HepG2 (cell line): ENCODE results near the gene MIS18BP1. TPM values are rescaled to one million over a fixed set of nuclear protein-coding genes. Genes with fewer than 3 reads are reported as not detected.

Experiments used
- ASH2L ChIP-seq: fragments of 300-600, 200-600 bp; sonication (generic); IDR thresholded peaks from 2 replicates; pipeline ENCODE4 v1.7.0; 2017; ENCODE audit warnings: low read depth, mild to moderate bottlenecking, moderate library complexity, mixed read lengths, low read length; ENCODE audit not compliant: insufficient read length
- CBFB ChIP-seq: sonication (generic); formaldehyde crosslinking; IDR thresholded peaks from 2 replicates; pipeline ENCODE4 v1.4.0; 2020; ENCODE audit warnings: missing genetic modification reagents
- CCAR2 ChIP-seq: fragments of 200-400 bp; formaldehyde crosslinking; optimal IDR thresholded peaks from 2 replicates; pipeline ENCODE3; 2018; ENCODE audit warnings: low read depth, mild to moderate bottlenecking, low read length, moderate library complexity
- HNRNPL ChIP-seq: fragments of 200-400 bp; formaldehyde crosslinking; IDR thresholded peaks from 2 replicates; pipeline ENCODE4 v1.6.1; 2017; ENCODE audit warnings: mild to moderate bottlenecking, low read depth, low read length
- MTF2 ChIP-seq: sonication (generic); formaldehyde crosslinking; IDR thresholded peaks from 2 replicates; pipeline ENCODE4 v1.5.0; 2020; ENCODE audit warnings: missing genetic modification reagents, borderline replicate concordance
- NBN ChIP-seq: fragments of 450-650 bp; conservative IDR thresholded peaks from 2 replicates; pipeline ENCODE4 v1.6.1; 2017
- NCOR1 ChIP-seq: fragments of 200-600 bp; sonication (generic); IDR thresholded peaks from 2 replicates; pipeline ENCODE4 v1.7.0; 2017; ENCODE audit warnings: antibody characterized with exemption, low read length, borderline replicate concordance
- NFKB2 ChIP-seq: sonication (generic); formaldehyde crosslinking; IDR thresholded peaks from 2 replicates; pipeline ENCODE4 v1.4.0; 2020; ENCODE audit warnings: missing genetic modification reagents, borderline replicate concordance
- PCBP1 ChIP-seq: fragments of 200-400 bp; formaldehyde crosslinking; IDR thresholded peaks from 2 replicates; pipeline ENCODE4 v1.6.1; 2017; ENCODE audit warnings: mild to moderate bottlenecking, low read depth, low read length, borderline replicate concordance
- REPIN1 ChIP-seq: sonication (generic); formaldehyde crosslinking; IDR thresholded peaks from 2 replicates; pipeline ENCODE4 v1.8.0; 2022; ENCODE audit warnings: missing genetic modification reagents, low read depth, mild to moderate bottlenecking, borderline replicate concordance
- TMF1 ChIP-seq: sonication (generic); formaldehyde crosslinking; IDR thresholded peaks from 2 replicates; pipeline ENCODE4 v1.8.1; 2022; ENCODE audit warnings: low read depth, missing genetic modification reagents
- ZNF383 ChIP-seq: sonication (generic); formaldehyde crosslinking; IDR thresholded peaks from 2 replicates; pipeline ENCODE4 v1.4.0; 2020; ENCODE audit warnings: missing genetic modification reagents, mild to moderate bottlenecking, borderline replicate concordance
- ZNF619 ChIP-seq: sonication (generic); formaldehyde crosslinking; IDR thresholded peaks from 2 replicates; pipeline ENCODE4 v1.4.0; 2020; ENCODE audit warnings: mild to moderate bottlenecking, missing genetic modification reagents
- ZNF780A ChIP-seq: sonication (generic); formaldehyde crosslinking; IDR thresholded peaks from 2 replicates; pipeline ENCODE4 v1.8.0; 2022; ENCODE audit warnings: mild to moderate bottlenecking, missing genetic modification reagents, moderate library complexity
- polyA plus RNA-seq, 8 experiments: library from polyadenylated mRNA; depleted of rRNA in 3 of 8; stranded (reverse) in 7 of 8; unstranded in 1 of 8; fragments of >200 nt; fragmentation: Illumina TruSeq in 4 of 8; extraction: Trizol in 4 of 8; gene quantifications; 2 replicates each; pipeline versions ENCODE4 v1.2.1 to v1.2.3, GENCODE V29; 2011 to 2016; ENCODE audit warnings: low read depth in 4 of 8, missing spikeins in 1 of 8, mixed read lengths in 1 of 8; ENCODE audit not compliant: insufficient read depth in 1 of 8
- total RNA-seq, 5 experiments: library from RNA; depleted of rRNA; stranded (reverse); fragments of >200 nt; fragmentation: Illumina TruSeq; extraction: Trizol; gene quantifications; 2 replicates each; pipeline ENCODE4 v1.2.3, GENCODE V29; 2016; ENCODE audit warnings: low read depth in 1 of 5
- TF ChIP-seq, protein P1 (sequence below): sonication (generic); formaldehyde crosslinking; IDR thresholded peaks from 2 replicates; pipeline ENCODE4 v1.5.0; 2020; ENCODE audit warnings: mild to moderate bottlenecking, missing genetic modification reagents, borderline replicate concordance
- TF ChIP-seq, protein P2 (sequence below), 2 experiments: sonication (generic) in 1 of 2; formaldehyde crosslinking in 1 of 2; IDR thresholded peaks; 2 replicates each; pipeline versions ENCODE4 v1.6.1 to v1.9.0; 2014 to 2022; ENCODE audit warnings: antibody characterized with exemption in 1 of 2, borderline replicate concordance in 1 of 2, inconsistent platforms in 1 of 2, low read depth in 1 of 2, missing genetic modification reagents in 1 of 2
- TF ChIP-seq, protein P3 (sequence below): sonication (generic); formaldehyde crosslinking; IDR thresholded peaks from 2 replicates; pipeline ENCODE4 v1.5.0; 2020; ENCODE audit warnings: missing genetic modification reagents

MIS18BP1 gene
- total and polyA plus RNA-seq, 2 of the 13 experiments (the other 11 are each of a cell fraction or from before 2014, with no cell fraction given): 9.5 to 36.4 TPM

DNA sequence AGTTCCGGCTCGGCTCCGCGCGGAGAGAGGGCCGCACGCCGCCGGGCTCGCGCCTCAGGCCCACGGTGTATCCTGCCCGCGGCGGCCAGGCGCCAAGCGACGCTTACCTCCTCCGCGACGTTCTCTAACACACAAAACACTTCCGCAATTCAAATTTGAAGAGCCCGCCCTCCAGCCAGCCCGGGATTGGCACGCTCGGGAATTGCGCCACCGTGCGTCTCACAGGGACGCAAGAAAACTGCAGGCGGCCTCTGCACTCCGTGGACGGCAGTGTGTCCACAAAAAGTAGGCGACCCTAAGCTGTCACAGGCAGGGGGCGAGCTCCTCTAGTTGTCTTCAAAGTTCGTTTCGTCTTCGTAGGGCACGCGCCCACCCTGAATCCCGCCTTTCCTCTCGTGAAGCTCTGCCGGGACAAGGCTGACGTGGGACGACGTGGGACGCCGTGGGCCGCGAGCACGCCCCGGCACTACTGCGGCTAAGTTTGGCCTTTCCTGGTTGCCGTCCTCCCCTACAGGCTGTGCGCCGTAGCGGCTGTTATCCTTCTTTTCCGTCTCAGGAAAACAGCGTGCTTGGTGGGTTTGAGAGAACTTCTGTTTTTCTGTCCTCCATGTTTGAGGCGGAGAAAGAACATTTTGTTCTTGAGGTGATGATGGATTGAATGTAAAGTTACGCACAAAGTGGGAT, at the start of gene MIS18BP1 (continued):
- TF ChIP-seq NBN (0 out of 2 replicates have a peak, but pooled peaks have one; percentile 72), NFKB2 (CRISPR knock-in tag) (peak; percentile 93; the same call in 1 of the 2 replicates), NCOR1 (no peak), ZNF383 (CRISPR knock-in tag) (no peak), ASH2L (peak; percentile 97), TMF1 (peak; percentile 96), MTF2 (peak; percentile 67; the same call in 1 of the 2 replicates), ZNF780A (CRISPR knock-in tag) (peak; percentile 95), HNRNPL (0 out of 2 replicates have a peak, but pooled peaks have one; percentile 61), REPIN1 (CRISPR knock-in tag) (peak; percentile 99), CBFB (peak; percentile 77; the same call in 1 of the 2 replicates), ZNF619 (CRISPR knock-in tag) (0 out of 2 replicates have a peak, but pooled peaks have one; percentile 62), CCAR2 (peak; percentile 65), PCBP1 (no peak)
- TF ChIP-seq, protein P1, sequence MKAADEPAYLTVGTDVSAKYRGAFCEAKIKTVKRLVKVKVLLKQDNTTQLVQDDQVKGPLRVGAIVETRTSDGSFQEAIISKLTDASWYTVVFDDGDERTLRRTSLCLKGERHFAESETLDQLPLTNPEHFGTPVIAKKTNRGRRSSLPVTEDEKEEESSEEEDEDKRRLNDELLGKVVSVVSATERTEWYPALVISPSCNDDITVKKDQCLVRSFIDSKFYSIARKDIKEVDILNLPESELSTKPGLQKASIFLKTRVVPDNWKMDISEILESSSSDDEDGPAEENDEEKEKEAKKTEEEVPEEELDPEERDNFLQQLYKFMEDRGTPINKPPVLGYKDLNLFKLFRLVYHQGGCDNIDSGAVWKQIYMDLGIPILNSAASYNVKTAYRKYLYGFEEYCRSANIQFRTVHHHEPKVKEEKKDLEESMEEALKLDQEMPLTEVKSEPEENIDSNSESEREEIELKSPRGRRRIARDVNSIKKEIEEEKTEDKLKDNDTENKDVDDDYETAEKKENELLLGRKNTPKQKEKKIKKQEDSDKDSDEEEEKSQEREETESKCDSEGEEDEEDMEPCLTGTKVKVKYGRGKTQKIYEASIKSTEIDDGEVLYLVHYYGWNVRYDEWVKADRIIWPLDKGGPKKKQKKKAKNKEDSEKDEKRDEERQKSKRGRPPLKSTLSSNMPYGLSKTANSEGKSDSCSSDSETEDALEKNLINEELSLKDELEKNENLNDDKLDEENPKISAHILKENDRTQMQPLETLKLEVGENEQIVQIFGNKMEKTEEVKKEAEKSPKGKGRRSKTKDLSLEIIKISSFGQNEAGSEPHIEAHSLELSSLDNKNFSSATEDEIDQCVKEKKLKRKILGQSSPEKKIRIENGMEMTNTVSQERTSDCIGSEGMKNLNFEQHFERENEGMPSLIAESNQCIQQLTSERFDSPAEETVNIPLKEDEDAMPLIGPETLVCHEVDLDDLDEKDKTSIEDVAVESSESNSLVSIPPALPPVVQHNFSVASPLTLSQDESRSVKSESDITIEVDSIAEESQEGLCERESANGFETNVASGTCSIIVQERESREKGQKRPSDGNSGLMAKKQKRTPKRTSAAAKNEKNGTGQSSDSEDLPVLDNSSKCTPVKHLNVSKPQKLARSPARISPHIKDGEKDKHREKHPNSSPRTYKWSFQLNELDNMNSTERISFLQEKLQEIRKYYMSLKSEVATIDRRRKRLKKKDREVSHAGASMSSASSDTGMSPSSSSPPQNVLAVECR (CRISPR knock-in tag): peak; percentile 96
- TF ChIP-seq, protein P2, sequence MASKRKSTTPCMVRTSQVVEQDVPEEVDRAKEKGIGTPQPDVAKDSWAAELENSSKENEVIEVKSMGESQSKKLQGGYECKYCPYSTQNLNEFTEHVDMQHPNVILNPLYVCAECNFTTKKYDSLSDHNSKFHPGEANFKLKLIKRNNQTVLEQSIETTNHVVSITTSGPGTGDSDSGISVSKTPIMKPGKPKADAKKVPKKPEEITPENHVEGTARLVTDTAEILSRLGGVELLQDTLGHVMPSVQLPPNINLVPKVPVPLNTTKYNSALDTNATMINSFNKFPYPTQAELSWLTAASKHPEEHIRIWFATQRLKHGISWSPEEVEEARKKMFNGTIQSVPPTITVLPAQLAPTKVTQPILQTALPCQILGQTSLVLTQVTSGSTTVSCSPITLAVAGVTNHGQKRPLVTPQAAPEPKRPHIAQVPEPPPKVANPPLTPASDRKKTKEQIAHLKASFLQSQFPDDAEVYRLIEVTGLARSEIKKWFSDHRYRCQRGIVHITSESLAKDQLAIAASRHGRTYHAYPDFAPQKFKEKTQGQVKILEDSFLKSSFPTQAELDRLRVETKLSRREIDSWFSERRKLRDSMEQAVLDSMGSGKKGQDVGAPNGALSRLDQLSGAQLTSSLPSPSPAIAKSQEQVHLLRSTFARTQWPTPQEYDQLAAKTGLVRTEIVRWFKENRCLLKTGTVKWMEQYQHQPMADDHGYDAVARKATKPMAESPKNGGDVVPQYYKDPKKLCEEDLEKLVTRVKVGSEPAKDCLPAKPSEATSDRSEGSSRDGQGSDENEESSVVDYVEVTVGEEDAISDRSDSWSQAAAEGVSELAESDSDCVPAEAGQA (IDR thresholded peaks at IDR 0.05; ENCODE audit: low read depth): peak; percentile 89
- TF ChIP-seq, protein P2 (CRISPR knock-in tag; IDR thresholded peaks at IDR 0.05; ENCODE audit: borderline replicate concordance): no peak
- TF ChIP-seq, protein P3, sequence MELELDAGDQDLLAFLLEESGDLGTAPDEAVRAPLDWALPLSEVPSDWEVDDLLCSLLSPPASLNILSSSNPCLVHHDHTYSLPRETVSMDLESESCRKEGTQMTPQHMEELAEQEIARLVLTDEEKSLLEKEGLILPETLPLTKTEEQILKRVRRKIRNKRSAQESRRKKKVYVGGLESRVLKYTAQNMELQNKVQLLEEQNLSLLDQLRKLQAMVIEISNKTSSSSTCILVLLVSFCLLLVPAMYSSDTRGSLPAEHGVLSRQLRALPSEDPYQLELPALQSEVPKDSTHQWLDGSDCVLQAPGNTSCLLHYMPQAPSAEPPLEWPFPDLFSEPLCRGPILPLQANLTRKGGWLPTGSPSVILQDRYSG (CRISPR knock-in tag): peak; percentile 93
